ENCODE results near the gene ARHGEF3.

DNA sequence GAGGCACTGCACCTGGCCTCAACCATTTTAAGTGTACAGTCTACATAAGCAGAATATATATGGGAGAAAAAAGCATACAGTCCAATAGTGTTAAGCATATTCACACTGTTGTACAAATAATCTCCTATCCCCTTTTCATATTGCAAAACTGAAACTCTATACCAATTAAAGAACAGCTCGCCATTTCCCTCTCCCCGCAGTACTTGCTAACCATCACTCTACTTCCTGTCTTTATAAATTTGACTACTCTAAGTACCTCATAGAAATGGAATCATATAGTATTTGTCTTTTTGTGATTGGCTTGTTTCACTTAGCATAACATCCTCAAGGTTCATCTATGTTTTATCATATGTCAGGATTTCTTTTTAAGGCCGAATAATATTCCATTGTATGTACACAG is 97.0 kb downstream of the ARHGEF3 start:
- TF ChIP-seq CTCF (IDR thresholded peaks at IDR 0.05) (no peak), EZH2phosphoT487 (IDR thresholded peaks at IDR 0.05) (no peak)

Measured in neural progenitor cell (in vitro differentiated cells).